ENCODE data around the gene RBM20.
"Not testable (repeated sequence)": the region's sequence is repeated elsewhere in the genome, so short reads cannot be mapped to it uniquely, and the experiment has no call there.

Gene RBM20

DNA sequence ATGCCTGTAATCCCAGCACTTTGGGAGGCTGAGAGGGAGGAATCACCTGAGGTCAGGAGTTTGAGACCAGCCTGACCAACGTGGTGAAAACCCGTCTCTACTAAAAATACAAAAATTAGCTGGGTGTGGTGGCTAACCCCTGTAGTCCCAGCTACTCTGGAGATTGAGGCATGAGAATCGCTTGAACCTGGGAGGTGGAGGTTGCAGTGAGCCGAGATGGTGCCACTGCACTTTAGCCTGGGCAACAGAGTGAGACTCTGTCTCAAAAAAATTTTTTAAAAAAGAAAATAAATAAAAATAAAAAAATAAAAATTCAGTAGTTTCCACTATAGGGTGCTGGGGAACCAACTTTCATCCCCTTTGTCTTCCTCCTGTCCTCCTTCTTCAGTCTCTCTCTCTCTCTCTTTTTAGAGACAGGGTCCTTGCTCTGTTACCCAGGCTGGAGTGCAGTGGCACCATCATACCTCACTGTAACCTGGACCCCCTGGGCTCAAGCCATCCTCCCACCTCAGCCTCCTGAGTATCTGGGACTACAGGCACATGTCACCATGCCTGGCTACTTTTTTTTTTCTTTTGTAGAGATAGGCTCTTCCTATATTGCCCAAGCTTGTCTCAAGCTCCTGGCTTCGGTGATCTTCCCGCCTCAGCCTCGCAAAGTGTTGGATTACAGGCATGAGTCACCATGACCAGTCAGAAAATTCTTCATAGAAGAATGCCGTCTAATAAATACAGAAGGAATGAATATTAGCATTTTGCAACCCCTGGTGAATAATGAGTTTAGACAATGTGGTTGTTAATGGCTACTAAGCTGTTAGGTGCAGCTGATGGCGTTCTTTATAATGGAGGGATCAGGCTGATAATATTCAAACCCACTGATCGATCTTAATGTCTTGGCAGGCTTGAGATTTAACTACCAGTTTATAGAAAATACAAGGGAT lies 20.6 kb downstream of the RBM20 start:
- Histone ChIP-seq H3K4me3 (ENCODE audit: low read depth, low read length) (no peak overlapping the region), H3K9me3 (ENCODE audit: severe bottlenecking) (no peaks in the 10 kb centered on the region), H3K36me3 (no peaks in the 10 kb centered on the region), H3K27ac (no peak overlapping the region), H3K27me3 (ENCODE audit: insufficient read depth, low read depth, severe bottlenecking) (no peaks in the 10 kb centered on the region)
- no peak for DNase-seq
- no peak for TF ChIP-seq CTCF (IDR thresholded peaks at IDR 0.05; ENCODE audit: low read depth, low read length)

DNA sequence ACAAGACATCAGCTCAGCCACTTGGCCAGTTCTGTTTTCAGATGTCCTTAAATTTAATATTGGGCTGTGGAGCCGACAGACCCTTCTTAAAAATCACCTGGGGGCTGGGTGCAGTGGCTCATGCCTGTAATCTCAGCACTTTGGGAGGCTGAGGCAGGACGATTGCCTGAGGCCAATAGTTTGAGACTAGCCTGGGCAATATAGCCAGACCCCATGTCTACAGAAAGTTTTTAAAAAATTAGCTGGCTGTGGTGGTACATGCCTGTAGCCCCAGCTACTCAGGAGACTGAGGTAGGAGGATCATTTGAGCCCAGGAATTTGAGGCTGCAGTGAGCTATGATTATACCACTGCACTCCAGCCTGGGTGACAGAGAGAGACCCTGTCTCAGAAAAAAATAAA lies 22.1 kb downstream of the RBM20 start:
- not testable (repeated sequence) for H3K27ac ChIP-seq; H3K36me3 ChIP-seq; H3K4me3 ChIP-seq (ENCODE audit: low read depth, low read length); H3K27me3 ChIP-seq (ENCODE audit: insufficient read depth, low read depth, severe bottlenecking); H3K9me3 ChIP-seq (ENCODE audit: severe bottlenecking); DNase-seq

DNA sequence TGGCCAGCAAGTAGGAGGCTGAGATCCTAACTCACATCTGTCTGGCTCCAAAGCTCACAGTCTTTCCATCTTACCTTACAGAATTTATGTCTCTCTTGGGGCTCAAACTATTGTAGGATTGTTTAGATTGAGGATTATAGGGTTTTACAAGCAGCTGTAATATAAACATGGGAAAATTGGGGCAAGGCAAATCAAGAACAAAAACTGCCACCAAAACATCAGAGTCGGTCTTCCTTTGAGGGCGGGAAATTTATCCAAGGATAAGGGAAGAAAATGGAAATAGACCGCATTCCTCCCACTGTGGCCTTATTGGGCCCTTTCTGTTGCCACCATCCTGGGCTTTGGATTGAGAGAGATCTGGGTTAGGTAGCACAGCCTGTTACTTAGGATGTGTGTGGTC lies 22.5 kb downstream of the RBM20 start:
- no peaks in the 10 kb centered on the region for H3K9me3 ChIP-seq (ENCODE audit: severe bottlenecking)
- no peaks in the 10 kb centered on the region for H3K27me3 ChIP-seq (ENCODE audit: insufficient read depth, low read depth, severe bottlenecking)
- no peaks in the 10 kb centered on the region for H3K36me3 ChIP-seq
- no peak overlapping the region for H3K27ac ChIP-seq
- no peak for DNase-seq
- TF ChIP-seq CTCF (IDR thresholded peaks at IDR 0.05; ENCODE audit: low read depth, low read length), result no peak
- H3K4me3 ChIP-seq (ENCODE audit: low read depth, low read length), result no peak overlapping the region

DNA sequence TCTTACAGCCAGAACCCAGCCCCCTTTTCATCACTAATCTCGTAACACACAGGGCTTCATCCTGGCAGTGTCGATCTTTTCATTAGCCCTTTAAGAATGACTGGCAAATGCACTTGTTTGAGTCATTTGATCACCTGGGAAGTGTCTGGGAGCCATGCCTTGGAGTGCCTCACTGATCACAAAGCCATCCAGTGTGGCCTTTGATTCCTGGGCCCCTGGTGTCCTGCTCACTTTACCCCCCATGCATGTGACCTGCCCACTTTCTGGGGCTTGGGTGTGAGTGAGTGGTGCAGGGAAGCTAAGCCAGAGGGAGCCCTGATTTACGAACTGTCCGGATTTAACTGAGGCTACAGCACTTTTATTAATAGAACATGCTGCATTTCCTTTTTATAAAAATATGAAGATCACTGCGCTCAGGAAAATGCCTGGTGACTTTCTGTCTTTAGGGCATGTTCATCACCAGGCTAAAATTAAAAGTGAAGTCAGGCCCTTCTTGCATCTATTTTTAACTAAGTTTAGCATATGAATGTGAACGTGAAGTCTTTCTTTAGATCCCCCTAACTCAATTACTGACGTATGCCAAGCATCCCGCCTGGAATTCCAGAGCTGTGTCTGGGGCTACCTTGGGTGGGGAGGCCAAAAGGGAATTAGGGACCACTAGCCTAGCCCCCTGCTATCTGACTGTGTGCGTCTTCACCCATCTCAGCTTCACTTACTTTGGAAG lies 23.6 kb downstream of the RBM20 start:
- Histone ChIP-seq H3K9me3 (ENCODE audit: severe bottlenecking) (no peaks in the 10 kb centered on the region), H3K4me3 (ENCODE audit: low read depth, low read length) (no peak overlapping the region), H3K36me3 (no peaks in the 10 kb centered on the region; the same call in 1 of the 2 replicates), H3K27me3 (ENCODE audit: insufficient read depth, low read depth, severe bottlenecking) (no peaks in the 10 kb centered on the region), H3K27ac (no peak overlapping the region)
- no peak for TF ChIP-seq CTCF (IDR thresholded peaks at IDR 0.05; ENCODE audit: low read depth, low read length)
- no peak for DNase-seq

- TF ChIP-seq CTCF (IDR thresholded peaks at IDR 0.05; ENCODE audit: low read depth, low read length), result no peak
- H3K36me3 ChIP-seq, result no peaks in the 10 kb centered on the region; the same call in 1 of the 2 replicates
- DNase-seq, result no peak
- H3K27me3 ChIP-seq (ENCODE audit: insufficient read depth, low read depth, severe bottlenecking), result no peaks in the 10 kb centered on the region
- H3K9me3 ChIP-seq (ENCODE audit: severe bottlenecking), result no peaks in the 10 kb centered on the region
- no peak overlapping the region for H3K27ac ChIP-seq
- H3K4me3 ChIP-seq (ENCODE audit: low read depth, low read length), result no peak overlapping the region
Measured at GRCh38 chr10:110668443-110668842, 24.3 kb downstream of the RBM20 start.

GRCh38 chr10:110670335-110670734 lies 26.2 kb downstream of the RBM20 start:
- no peaks in the 10 kb centered on the region for H3K27me3 ChIP-seq (ENCODE audit: insufficient read depth, low read depth, severe bottlenecking)
- H3K9me3 ChIP-seq (ENCODE audit: severe bottlenecking), result no peaks in the 10 kb centered on the region
- no peak for DNase-seq
- no peak for TF ChIP-seq CTCF (IDR thresholded peaks at IDR 0.05; ENCODE audit: low read depth, low read length)
- H3K36me3 ChIP-seq, result no peaks in the 10 kb centered on the region; the same call in 1 of the 2 replicates
- no peak overlapping the region for H3K27ac ChIP-seq
- no peak overlapping the region for H3K4me3 ChIP-seq (ENCODE audit: low read depth, low read length)

All from WERI-Rb-1 (cell line).